Gastroesophageal sphincter (tissue), 4 donors: Measurements from ENCODE around the gene EFNA4. TPM values are rescaled to one million over a fixed set of nuclear protein-coding genes. Genes with fewer than 3 reads are reported as not detected.

ENCODE experiments used
- ATAC-seq: fragments of 150-250 bp; one replicate; pipeline ENCODE4 v1.9.1; 2016; ENCODE audit warnings: mild to moderate bottlenecking, moderate library complexity
- H3K27ac ChIP-seq, 4 donors: fragments of 200-600 bp; sonication (generic) in 3 of 4; 1 replicate in 3 of 4; 2 replicates in 1 of 4; pipeline ENCODE4 v1.5.1; 2016 to 2019
- H3K27me3 ChIP-seq: fragments of 200-600 bp; sonication (generic); one replicate; pipeline ENCODE4 v1.5.1; 2019
- H3K36me3 ChIP-seq, 2 donors: fragments of 200-600 bp; sonication (generic); one replicate each; pipeline ENCODE4 v1.5.1; 2019; ENCODE audit warnings: control low read depth in 1 of 2
- H3K4me1 ChIP-seq, 3 donors: fragments of 200-600 bp; sonication (generic); 1 replicate in 2 of 3; 2 replicates in 1 of 3; pipeline ENCODE4 v1.5.1; 2016 to 2019; ENCODE audit warnings: control low read depth in 2 of 3
- H3K4me3 ChIP-seq, 2 donors: fragments of 200-600 bp; sonication (generic); one replicate each; pipeline ENCODE4 v1.5.1; 2019; ENCODE audit warnings: mild to moderate bottlenecking in 1 of 2, moderate library complexity in 1 of 2
- H3K9me3 ChIP-seq, 3 donors: fragments of 200-600 bp; sonication (generic); one replicate each; pipeline ENCODE4 v1.5.1; 2017 to 2019; ENCODE audit warnings: control low read depth in 2 of 3
- EP300 ChIP-seq: sonication (generic); formaldehyde crosslinking; IDR thresholded peaks from one replicate; pipeline ENCODE4 v1.6.1; 2017; ENCODE audit warnings: antibody characterized with exemption, mild to moderate bottlenecking
- POLR2A ChIP-seq, 2 donors: fragments of 450-650 bp; IDR thresholded peaks; one replicate each; pipeline ENCODE4 v1.6.1; 2017; ENCODE audit warnings: antibody characterized with exemption in 2 of 2, mild to moderate bottlenecking in 2 of 2, moderate library complexity in 1 of 2
- POLR2AphosphoS5 ChIP-seq: sonication (generic); formaldehyde crosslinking; IDR thresholded peaks from one replicate; pipeline ENCODE4 v1.6.1; 2017; ENCODE audit warnings: antibody characterized with exemption
- WGBS, 2 donors: methylation state at CpG; one replicate each; pipeline ENCODE4 v1.1.5; 2018; ENCODE audit warnings: low coverage in 1 of 2; 5-methylcytosine and 5-hydroxymethylcytosine counted together
- total RNA-seq, 4 donors: library from RNA; depleted of rRNA; stranded (reverse); fragments of >200 nt; gene quantifications; one replicate each; pipeline ENCODE4 v1.1.0, GENCODE V29; 2016
- TF ChIP-seq, protein P1 (sequence below), 4 experiments: fragments of 200-600 bp in 2 of 4; fragments of 450-650 bp in 2 of 4; sonication (generic) in 1 of 4; IDR thresholded peaks; one replicate each; pipeline ENCODE4 v1.5.1; 2017 to 2019; ENCODE audit warnings: antibody characterized with exemption in 4 of 4, mild to moderate bottlenecking in 2 of 4, moderate library complexity in 2 of 4

EFNA4 gene
- total RNA-seq, 4 donors from 2014 or later: 0.81 to 5.8 (median 2.3) TPM

- Histone ChIP-seq H3K27ac (no peak overlapping the region), H3K36me3 (no peaks in the 10 kb centered on the region), H3K4me3 (no peak overlapping the region), H3K4me1 (peaks cover 0 to 18% (median 10%) of the 10 kb centered on the region in 3 donors), H3K9me3 (no peaks in the 10 kb centered on the region), H3K27me3 (no peaks in the 10 kb centered on the region)
- 81 to 100% methylated on average over 3 to 8 of the region's 8 CpGs for WGBS, 2 donors
- ATAC-seq: no peak
- TF ChIP-seq POLR2A (IDR thresholded peaks at IDR 0.05) (no peak), EP300 (no peak), POLR2AphosphoS5 (no peak)
- TF ChIP-seq, protein P1, sequence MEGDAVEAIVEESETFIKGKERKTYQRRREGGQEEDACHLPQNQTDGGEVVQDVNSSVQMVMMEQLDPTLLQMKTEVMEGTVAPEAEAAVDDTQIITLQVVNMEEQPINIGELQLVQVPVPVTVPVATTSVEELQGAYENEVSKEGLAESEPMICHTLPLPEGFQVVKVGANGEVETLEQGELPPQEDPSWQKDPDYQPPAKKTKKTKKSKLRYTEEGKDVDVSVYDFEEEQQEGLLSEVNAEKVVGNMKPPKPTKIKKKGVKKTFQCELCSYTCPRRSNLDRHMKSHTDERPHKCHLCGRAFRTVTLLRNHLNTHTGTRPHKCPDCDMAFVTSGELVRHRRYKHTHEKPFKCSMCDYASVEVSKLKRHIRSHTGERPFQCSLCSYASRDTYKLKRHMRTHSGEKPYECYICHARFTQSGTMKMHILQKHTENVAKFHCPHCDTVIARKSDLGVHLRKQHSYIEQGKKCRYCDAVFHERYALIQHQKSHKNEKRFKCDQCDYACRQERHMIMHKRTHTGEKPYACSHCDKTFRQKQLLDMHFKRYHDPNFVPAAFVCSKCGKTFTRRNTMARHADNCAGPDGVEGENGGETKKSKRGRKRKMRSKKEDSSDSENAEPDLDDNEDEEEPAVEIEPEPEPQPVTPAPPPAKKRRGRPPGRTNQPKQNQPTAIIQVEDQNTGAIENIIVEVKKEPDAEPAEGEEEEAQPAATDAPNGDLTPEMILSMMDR (IDR thresholded peaks at IDR 0.05): no peak
These were observed 41.2 kb upstream of the EFNA4 start for GRCh38 chr1:155022136-155022926.

DNA sequence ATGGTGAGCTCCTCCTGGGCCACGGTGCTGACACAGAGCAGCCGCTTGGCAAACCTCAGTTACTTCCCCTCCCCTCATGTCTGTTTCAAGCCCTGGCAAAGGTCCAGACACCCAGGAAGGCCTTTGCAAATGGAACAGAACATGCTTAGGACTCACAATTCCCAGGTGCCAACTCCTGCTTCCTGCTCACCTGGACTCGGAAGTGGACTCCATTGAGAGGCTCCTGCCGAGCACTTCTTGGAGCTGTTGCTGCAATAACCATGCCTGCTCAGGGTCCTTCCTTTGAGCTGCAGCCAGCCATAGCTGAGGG, 40.7 kb upstream of the EFNA4 start:
- H3K4me3 ChIP-seq: no peak overlapping the region
- H3K27ac ChIP-seq: no peak overlapping the region
- peaks cover 0 to 13% (median 4%) of the 10 kb centered on the region in 3 donors for H3K4me1 ChIP-seq
- H3K9me3 ChIP-seq: no peaks in the 10 kb centered on the region
- 60% methylated on average over 1 of the region's 4 CpGs; no CpG with 5 or more reads in 1 of the 2 donors for WGBS, 2 donors
- no peak for ATAC-seq
- TF ChIP-seq EP300 (no peak), POLR2A (IDR thresholded peaks at IDR 0.05) (no peak), POLR2AphosphoS5 (no peak)
- TF ChIP-seq, protein P1 (IDR thresholded peaks at IDR 0.05): no peak
- H3K36me3 ChIP-seq: no peaks in the 10 kb centered on the region
- no peaks in the 10 kb centered on the region for H3K27me3 ChIP-seq

- Histone ChIP-seq H3K27ac (no peak overlapping the region), H3K9me3 (no peaks in the 10 kb centered on the region), H3K36me3 (no peaks in the 10 kb centered on the region), H3K27me3 (no peaks in the 10 kb centered on the region), H3K4me3 (no peak overlapping the region), H3K4me1 (peaks cover 0 to 5% (median 0%) of the 10 kb centered on the region in 3 donors)
- 60 to 85% methylated on average over 4 of the region's 5 CpGs for WGBS, 2 donors
- ATAC-seq: no peak
- no peak for TF ChIP-seq POLR2AphosphoS5
- no peak for TF ChIP-seq EP300
- TF ChIP-seq, protein P1 (IDR thresholded peaks at IDR 0.05): no peak
- no peak for TF ChIP-seq POLR2A (IDR thresholded peaks at IDR 0.05)
These were observed 39.9 kb upstream of the EFNA4 start for GRCh38 chr1:155023627-155024026.

DNA sequence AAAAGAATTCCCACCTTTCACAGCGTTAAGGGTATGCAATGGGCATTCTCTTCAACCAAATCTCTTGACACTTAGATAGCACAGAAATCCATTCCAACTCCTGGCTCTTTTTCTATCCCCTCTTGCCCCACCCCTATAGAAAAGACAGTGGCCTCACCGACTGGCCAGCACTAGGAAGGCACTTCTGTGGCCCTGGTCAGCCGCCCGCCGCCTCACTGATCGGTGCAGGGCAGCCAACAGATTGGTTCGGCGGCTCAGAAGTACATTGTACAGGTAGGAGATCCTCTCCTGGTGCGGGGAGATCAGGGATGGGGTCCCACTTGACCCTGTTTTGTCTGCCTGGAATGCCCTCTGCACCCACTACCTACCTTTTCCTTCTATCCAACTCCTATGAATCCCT, 39.2 kb upstream of the EFNA4 start:
- H3K4me1 ChIP-seq: no peaks in the 10 kb centered on the region
- H3K9me3 ChIP-seq: no peaks in the 10 kb centered on the region
- no peak for ATAC-seq
- H3K27ac ChIP-seq: no peak overlapping the region
- no peaks in the 10 kb centered on the region for H3K36me3 ChIP-seq
- no peaks in the 10 kb centered on the region for H3K27me3 ChIP-seq
- no peak overlapping the region for H3K4me3 ChIP-seq
- 65 to 93% methylated on average over 2 to 5 of the region's 9 CpGs for WGBS, 2 donors
- TF ChIP-seq EP300: no peak
- TF ChIP-seq POLR2AphosphoS5: no peak
- TF ChIP-seq, protein P1 (IDR thresholded peaks at IDR 0.05): no peak
- TF ChIP-seq POLR2A (IDR thresholded peaks at IDR 0.05): no peak

GRCh38 chr1:155026154-155026553, 37.4 kb upstream of the EFNA4 start:
- H3K27me3 ChIP-seq: no peaks in the 10 kb centered on the region
- no peaks in the 10 kb centered on the region for H3K4me1 ChIP-seq
- 20% methylated on average over 1 of the region's 9 CpGs; no CpG with 5 or more reads in 1 of the 2 donors for WGBS, 2 donors
- H3K36me3 ChIP-seq: no peaks in the 10 kb centered on the region
- ATAC-seq: no peak
- H3K4me3 ChIP-seq: no peak overlapping the region
- H3K27ac ChIP-seq: no peak overlapping the region
- TF ChIP-seq EP300 (no peak), POLR2A (IDR thresholded peaks at IDR 0.05) (no peak), POLR2AphosphoS5 (no peak)
- TF ChIP-seq, protein P1 (IDR thresholded peaks at IDR 0.05): no peak
- H3K9me3 ChIP-seq: no peaks in the 10 kb centered on the region
